ENCODE data around the gene LMNTD2. TPM values are rescaled to one million over a fixed set of nuclear protein-coding genes. Genes with fewer than 3 reads are reported as not detected.

LMNTD2 gene
- total and polyA plus RNA-seq, 10 donors = 3.9 to 10.1 (median 5.7) TPM

GRCh38 chr11:595400-595799, 34.9 kb upstream of the LMNTD2 start:
- no peak overlapping the region for H3K4me3 ChIP-seq
- 92 to 100% (median 96%) methylated on average over 3 to 10 of the region's 10 CpGs for WGBS, 5 donors
- TF ChIP-seq CTCF (IDR thresholded peaks at IDR 0.05 in 8 of 11, conservative IDR thresholded peaks at IDR 0.05 in 3 of 11) (no peak), POLR2A (IDR thresholded peaks at IDR 0.05) (no peak), POLR2AphosphoS5 (IDR thresholded peaks at IDR 0.05) (peak in 1 of 3 donors; percentile 38)
- no peaks in the 10 kb centered on the region for H3K9me3 ChIP-seq
- H3K4me1 ChIP-seq = no peaks in the 10 kb centered on the region
- H3K27ac ChIP-seq = no peak overlapping the region
- intact Hi-C loops (cut with DNase I; ENCODE audit: low total_unique reads) = no loop called here
- no peaks in the 10 kb centered on the region for H3K27me3 ChIP-seq (replicated peaks in 1 of 7)
- DNase-seq = no peak
- peaks cover 6 to 100% (median 95%) of the 10 kb centered on the region in 6 donors for H3K36me3 ChIP-seq

- H3K4me1 ChIP-seq = peaks cover 0 to 6% (median under 1%) of the 10 kb centered on the region in 6 donors
- H3K4me3 ChIP-seq = no peak overlapping the region
- DNase-seq = no peak
- peaks cover 6 to 100% (median 95%) of the 10 kb centered on the region in 6 donors for H3K36me3 ChIP-seq
- H3K27me3 ChIP-seq (replicated peaks in 1 of 7) = no peaks in the 10 kb centered on the region
- TF ChIP-seq POLR2A (IDR thresholded peaks at IDR 0.05) = no peak
- TF ChIP-seq POLR2AphosphoS5 (IDR thresholded peaks at IDR 0.05) = no peak
- no peak for TF ChIP-seq CTCF (IDR thresholded peaks at IDR 0.05 in 8 of 11, conservative IDR thresholded peaks at IDR 0.05 in 3 of 11)
- H3K9me3 ChIP-seq = no peaks in the 10 kb centered on the region
- no peak overlapping the region for H3K27ac ChIP-seq
- WGBS, 5 donors = 87 to 97% (median 95%) methylated on average over 19 to 21 of the region's 21 CpGs
- intact Hi-C loops (cut with DNase I; ENCODE audit: low total_unique reads) = no loop called here
Measured at GRCh38 chr11:593347-593746, 32.8 kb upstream of the LMNTD2 start.

- intact Hi-C loops (cut with DNase I; ENCODE audit: low total_unique reads) = no loop called here
- Histone ChIP-seq H3K9me3 (no peaks in the 10 kb centered on the region), H3K4me1 (peaks cover 0 to 11% (median 3%) of the 10 kb centered on the region in 6 donors), H3K4me3 (no peak overlapping the region), H3K27ac (no peak overlapping the region), H3K27me3 (replicated peaks in 1 of 7) (no peaks in the 10 kb centered on the region), H3K36me3 (peaks cover 6 to 100% (median 95%) of the 10 kb centered on the region in 6 donors)
- 87 to 95% (median 94%) methylated on average over 10 of the region's 10 CpGs for WGBS, 5 donors
- TF ChIP-seq POLR2A (IDR thresholded peaks at IDR 0.05) = no peak
- TF ChIP-seq POLR2AphosphoS5 (IDR thresholded peaks at IDR 0.05) = peak in 1 of 3 donors; percentile 15
- TF ChIP-seq CTCF (IDR thresholded peaks at IDR 0.05 in 8 of 11, conservative IDR thresholded peaks at IDR 0.05 in 3 of 11) = no peak
- DNase-seq = no peak
Measured at GRCh38 chr11:592918-593317, 32.4 kb upstream of the LMNTD2 start.

GRCh38 chr11:592501-592900, 32.0 kb upstream of the LMNTD2 start:
- no peak overlapping the region for H3K4me3 ChIP-seq
- H3K9me3 ChIP-seq = no peaks in the 10 kb centered on the region
- H3K4me1 ChIP-seq = peaks cover 0 to 15% (median 7%) of the 10 kb centered on the region in 6 donors
- TF ChIP-seq POLR2AphosphoS5 (IDR thresholded peaks at IDR 0.05) (peak in 1 of 3 donors; percentile 43), CTCF (IDR thresholded peaks at IDR 0.05 in 8 of 11, conservative IDR thresholded peaks at IDR 0.05 in 3 of 11) (no peak), POLR2A (IDR thresholded peaks at IDR 0.05) (no peak)
- peaks cover 6 to 100% (median 95%) of the 10 kb centered on the region in 6 donors for H3K36me3 ChIP-seq
- intact Hi-C loops (cut with DNase I; ENCODE audit: low total_unique reads) = no loop called here
- no peaks in the 10 kb centered on the region for H3K27me3 ChIP-seq (replicated peaks in 1 of 7)
- H3K27ac ChIP-seq = no peak overlapping the region
- DNase-seq = no peak
- WGBS, 5 donors = 96 to 98% (median 97%) methylated on average over 22 of the region's 22 CpGs

All from spleen (tissue), 11 donors.